Mucosa of descending colon (tissue), 3 donors: ENCODE results near the gene MDFI. TPM values are rescaled to one million over a fixed set of nuclear protein-coding genes. Genes with fewer than 3 reads are reported as not detected.

Source experiments
- ATAC-seq: fragments of 200-7000 bp; cut with Tn5 transposase; one replicate; pipeline ENCODE4 v1.9.1; 2020; ENCODE audit warnings: mild to moderate bottlenecking, moderate library complexity
- DNase-seq, 3 donors: peaks; one replicate each; pipeline ENCODE4 v3.0.0-alpha.2; 2020
- H3K36me3 ChIP-seq: fragments of 200-600 bp; one replicate; pipeline ENCODE4 v1.8.0; 2021; ENCODE audit warnings: low read depth, mild to moderate bottlenecking
- H3K4me1 ChIP-seq: fragments of 200-600 bp; one replicate; pipeline ENCODE4 v1.8.0; 2021; ENCODE audit warnings: low read depth, mild to moderate bottlenecking
- H3K4me3 ChIP-seq: fragments of 200-600 bp; one replicate; pipeline ENCODE4 v1.8.0; 2021; ENCODE audit warnings: mild to moderate bottlenecking
- H3K9me3 ChIP-seq: fragments of 200-600 bp; one replicate; pipeline ENCODE4 v1.8.0; 2021; ENCODE audit warnings: mild to moderate bottlenecking
- CTCF ChIP-seq: fragments of 200-600 bp; IDR thresholded peaks from one replicate; pipeline ENCODE4 v1.8.0; 2022; ENCODE audit warnings: antibody characterized with exemption, mild to moderate bottlenecking
- intact Hi-C, 2 donors: fragments of 100-400 bp; cut with DNase I in 1 of 2; cut with micrococcal nuclease in 1 of 2; formaldehyde crosslinking; loops; one replicate each; pipeline versions ENCODE4 v1.11.0 to v1.11.1; 2022; cut with DNase I, micrococcal nuclease
- total RNA-seq, 3 donors: library from RNA; stranded (reverse); fragmentation: NEBNext Ultra II Directional in 2 of 3; extraction: Animal tissue kit (Norgen Biotek cat#: 25700) in 2 of 3; gene quantifications; one replicate each; pipeline versions ENCODE4 v1.2.1 to v1.2.4, GENCODE V29; 2021 to 2023
- donor health status: DM: no; HTN: no; CAD: no; lungs with moderate emphysema.
- donor health status: DM: no; HTN: no; CAD: no.
- donor health status: DM: no; HTN: yes; CAD: no.

Gene MDFI
- total RNA-seq, 3 donors from 2014 or later: 0.96 to 2.2 (median 2.1) TPM

DNA sequence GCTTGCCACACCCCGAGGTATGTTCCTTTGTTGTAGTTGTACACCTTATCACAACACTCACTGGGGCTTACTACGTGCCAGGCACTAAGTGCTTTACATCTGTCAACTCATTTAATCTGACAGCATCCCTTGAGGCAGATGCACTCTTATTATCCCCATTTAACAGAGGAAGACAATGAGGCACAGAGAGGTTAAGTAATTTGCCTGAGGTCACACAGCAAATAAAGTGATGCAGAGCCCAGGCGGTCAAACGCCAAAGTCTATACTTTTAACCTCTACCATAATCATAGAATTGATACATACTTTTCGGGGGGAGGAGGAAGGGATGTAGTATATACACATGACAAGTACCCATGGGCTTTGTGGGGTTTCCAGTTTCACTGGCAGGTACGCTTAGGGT lies 37.7 kb downstream of the MDFI start:
- no peaks in the 10 kb centered on the region for H3K4me1 ChIP-seq
- no peak for TF ChIP-seq CTCF
- H3K9me3 ChIP-seq: no peaks in the 10 kb centered on the region
- no peaks in the 10 kb centered on the region for H3K36me3 ChIP-seq
- intact Hi-C loops: no loop called here
- no peak for DNase-seq
- no peak overlapping the region for H3K4me3 ChIP-seq
- no peak for ATAC-seq

DNA sequence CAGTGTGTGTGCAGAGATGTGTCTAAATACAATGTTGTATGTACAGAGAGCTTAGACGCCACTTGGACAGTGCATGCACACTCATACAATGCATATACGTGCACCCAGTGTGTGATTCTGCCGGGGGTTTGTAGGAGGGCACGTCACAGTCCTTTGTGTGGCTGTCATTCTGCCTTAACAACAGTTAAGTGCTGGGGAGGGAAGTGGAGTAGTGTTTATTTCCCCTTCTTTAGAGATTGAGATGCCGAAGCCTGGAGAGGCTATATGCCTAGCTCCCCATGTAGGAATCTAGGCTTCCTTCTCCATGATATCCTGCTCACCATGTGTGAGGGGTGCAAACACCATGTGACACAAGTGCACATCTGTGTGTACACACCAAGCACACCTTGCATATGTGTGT lies 38.2 kb downstream of the MDFI start:
- no peak for TF ChIP-seq CTCF
- no peaks in the 10 kb centered on the region for H3K36me3 ChIP-seq
- ATAC-seq (no peak), DNase-seq (no peak)
- intact Hi-C loops: no loop called here
- H3K4me1 ChIP-seq: no peaks in the 10 kb centered on the region
- H3K4me3 ChIP-seq: no peak overlapping the region
- H3K9me3 ChIP-seq: no peaks in the 10 kb centered on the region

- TF ChIP-seq CTCF: no peak
- no peak for ATAC-seq
- no peaks in the 10 kb centered on the region for H3K9me3 ChIP-seq
- H3K4me3 ChIP-seq: no peak overlapping the region
- H3K36me3 ChIP-seq: no peaks in the 10 kb centered on the region
- no peak for DNase-seq
- intact Hi-C loops: no loop called here
- peaks cover 4% of the 10 kb centered on the region for H3K4me1 ChIP-seq
Measured at GRCh38 chr6:41677124-41677921, 39.1 kb downstream of the MDFI start.

GRCh38 chr6:41678511-41679084 lies 40.3 kb downstream of the MDFI start:
- intact Hi-C loops: no loop called here
- DNase-seq (no peak), ATAC-seq (no peak)
- Histone ChIP-seq H3K36me3 (no peaks in the 10 kb centered on the region), H3K9me3 (no peaks in the 10 kb centered on the region), H3K4me1 (peaks cover 13% of the 10 kb centered on the region), H3K4me3 (no peak overlapping the region)
- TF ChIP-seq CTCF: no peak

DNA sequence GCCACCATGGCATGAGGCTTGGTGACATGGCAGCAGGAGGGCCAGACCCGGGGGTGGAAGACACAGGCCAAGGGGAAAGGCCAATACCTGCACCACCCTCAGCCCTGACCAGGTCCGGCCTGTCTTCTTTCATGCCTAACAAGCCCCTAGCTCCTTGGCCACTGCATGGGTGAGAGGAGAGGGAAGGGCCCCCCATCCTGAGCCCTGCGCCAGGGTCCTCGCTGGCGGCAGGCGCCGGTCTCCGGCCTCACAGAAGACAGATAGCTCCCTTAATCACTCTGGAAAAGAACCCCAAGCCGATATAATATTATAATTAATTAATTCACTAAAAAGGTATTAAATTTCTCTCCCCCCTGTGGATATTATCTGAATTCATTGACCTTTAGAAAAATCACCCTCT lies 41.4 kb downstream of the MDFI start:
- ATAC-seq (no peak), DNase-seq (no peak)
- Histone ChIP-seq H3K9me3 (no peaks in the 10 kb centered on the region), H3K36me3 (no peaks in the 10 kb centered on the region), H3K4me1 (peaks cover 13% of the 10 kb centered on the region), H3K4me3 (no peak overlapping the region)
- no peak for TF ChIP-seq CTCF
- intact Hi-C loops: loop anchor here in 1 of 2 donors (5.0 kb wide), 2 partner anchors 77 to 312 kb away; no protein-coding TSS in a partner anchor
